Stimulated activated CD4-positive, alpha-beta T cell treated with anti-CD3 and anti-CD28 coated beads, Interleukin-15, amount 100 ng/mL, for 48 hours (primary cell): Measurements from ENCODE around the gene GNAZ.

ENCODE experiments used
- DNase-seq, 2 donors: peaks; one replicate each; pipeline ENCODE4 v3.0.0-alpha.2; 2020; ENCODE audit warnings: low read depth in 2 of 2

Gene GNAZ

GRCh38 chr22:23155143-23155542, 84.8 kb downstream of the GNAZ start:
- DNase-seq, result no peak

DNA sequence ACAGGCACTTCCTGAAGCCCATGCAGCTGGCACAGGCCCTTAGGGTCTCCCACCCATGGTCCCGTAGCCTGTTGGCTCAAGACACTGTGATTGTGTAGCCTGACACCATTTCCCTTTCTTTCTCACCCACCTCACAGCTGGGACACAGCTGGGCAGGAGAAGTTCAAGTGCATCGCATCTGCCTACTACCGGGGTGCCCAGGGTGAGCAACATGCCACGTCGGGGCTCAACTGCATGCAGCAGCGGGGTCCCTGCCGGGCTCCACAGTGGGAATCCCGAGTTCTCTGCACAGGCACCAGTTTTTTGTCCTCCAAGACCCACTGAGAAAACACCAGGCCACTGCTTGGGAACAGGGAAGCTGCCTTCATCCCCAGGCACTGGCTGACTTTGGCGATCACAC, 85.5 kb downstream of the GNAZ start:
- no peak for DNase-seq

DNA sequence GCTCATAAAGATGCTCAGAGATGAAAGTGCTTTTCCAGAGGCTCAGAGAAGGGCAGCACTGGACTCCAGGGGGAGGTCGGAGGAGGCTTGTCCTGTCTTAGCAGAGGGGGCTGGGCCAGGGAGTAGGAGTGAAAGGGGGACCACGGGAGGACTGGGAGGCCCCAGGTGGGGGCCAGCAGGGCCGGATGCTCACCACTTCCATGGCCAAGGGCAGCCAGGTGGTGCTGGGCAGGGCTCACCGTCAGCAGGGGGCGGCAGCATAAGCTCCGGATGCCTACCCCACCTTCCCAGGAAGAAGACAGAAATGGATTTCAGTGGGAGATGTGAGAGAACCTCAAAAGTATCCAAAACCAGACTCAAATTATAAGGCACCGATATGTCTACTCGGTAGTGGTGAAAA, 86.0 kb downstream of the GNAZ start:
- DNase-seq, result no peak

DNA sequence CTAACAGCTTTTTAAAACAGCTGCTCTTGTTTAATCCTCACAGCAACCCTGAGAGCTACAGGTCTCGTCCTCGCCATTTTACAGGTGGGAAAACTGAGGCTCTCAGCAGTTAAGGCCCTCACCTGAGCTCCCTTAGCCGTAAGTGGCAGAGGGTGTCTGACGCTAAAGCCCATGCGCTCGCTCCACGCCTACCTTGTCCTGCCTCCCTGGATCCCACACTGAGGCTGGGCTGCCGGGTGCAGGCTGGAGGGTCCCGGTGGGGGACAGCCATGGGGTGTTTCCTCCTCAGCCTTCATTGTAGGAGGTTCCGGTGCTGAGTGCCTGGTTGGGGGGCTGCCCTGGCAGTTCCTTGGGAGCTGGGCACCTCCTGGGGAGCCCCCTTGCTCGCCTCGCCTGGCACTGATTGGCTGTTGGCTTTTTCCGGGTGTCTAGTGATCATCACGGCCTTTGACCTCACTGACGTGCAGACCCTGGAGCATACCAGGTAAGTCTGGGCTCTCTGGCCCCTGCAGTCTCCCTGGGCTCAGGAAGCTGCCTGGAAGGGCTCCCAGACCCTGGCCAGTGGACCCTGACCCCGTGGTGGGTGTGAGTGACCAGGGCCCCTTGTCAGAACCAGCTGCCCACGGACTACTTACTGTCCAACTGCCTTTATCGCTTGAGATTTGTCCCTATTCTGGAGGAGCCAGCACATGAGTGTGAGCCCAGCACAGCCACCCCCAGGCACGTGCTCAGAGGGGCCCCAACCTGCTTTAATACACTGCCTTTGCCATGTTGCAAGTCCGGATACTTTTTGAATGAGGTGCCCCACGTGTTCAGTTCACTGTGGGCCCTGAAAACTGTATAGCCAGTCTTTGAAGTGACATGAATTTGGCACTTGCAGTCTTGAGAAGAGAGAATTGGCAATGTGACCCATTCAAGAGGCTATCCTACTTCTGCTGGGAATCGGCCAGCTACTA, 87.5 kb downstream of the GNAZ start:
- no peak for DNase-seq

GRCh38 chr22:23158516-23159290, 88.4 kb downstream of the GNAZ start:
- DNase-seq, result no peak

- no peak for DNase-seq
Measured at GRCh38 chr22:23159291-23159630, 88.9 kb downstream of the GNAZ start.

- no peak for DNase-seq
Measured at GRCh38 chr22:23161029-23161428, 90.7 kb downstream of the GNAZ start.

GRCh38 chr22:23161574-23161973, 91.3 kb downstream of the GNAZ start:
- DNase-seq, result no peak

- DNase-seq, result no peak
Measured at GRCh38 chr22:23163665-23164064, 93.3 kb downstream of the GNAZ start.

DNA sequence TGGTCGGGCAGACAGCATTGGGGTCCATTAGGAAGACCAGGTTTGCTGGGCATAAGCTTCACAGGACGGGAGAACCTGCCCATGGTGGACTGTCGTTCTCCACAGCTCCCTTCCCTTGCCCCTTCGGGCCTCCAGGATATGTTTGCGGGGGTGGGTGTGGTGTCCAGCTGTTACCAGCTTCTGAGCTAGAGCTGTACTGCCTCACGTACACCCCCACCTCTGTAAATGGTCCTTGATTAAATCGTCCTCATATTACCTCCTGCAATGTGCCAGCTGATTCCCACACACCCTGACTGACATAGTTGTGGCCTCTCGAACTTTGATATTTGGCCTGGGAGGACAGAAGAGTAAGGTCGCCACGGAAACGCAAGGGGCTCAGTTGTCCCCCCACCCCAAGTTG, 93.8 kb downstream of the GNAZ start:
- no peak for DNase-seq

DNA sequence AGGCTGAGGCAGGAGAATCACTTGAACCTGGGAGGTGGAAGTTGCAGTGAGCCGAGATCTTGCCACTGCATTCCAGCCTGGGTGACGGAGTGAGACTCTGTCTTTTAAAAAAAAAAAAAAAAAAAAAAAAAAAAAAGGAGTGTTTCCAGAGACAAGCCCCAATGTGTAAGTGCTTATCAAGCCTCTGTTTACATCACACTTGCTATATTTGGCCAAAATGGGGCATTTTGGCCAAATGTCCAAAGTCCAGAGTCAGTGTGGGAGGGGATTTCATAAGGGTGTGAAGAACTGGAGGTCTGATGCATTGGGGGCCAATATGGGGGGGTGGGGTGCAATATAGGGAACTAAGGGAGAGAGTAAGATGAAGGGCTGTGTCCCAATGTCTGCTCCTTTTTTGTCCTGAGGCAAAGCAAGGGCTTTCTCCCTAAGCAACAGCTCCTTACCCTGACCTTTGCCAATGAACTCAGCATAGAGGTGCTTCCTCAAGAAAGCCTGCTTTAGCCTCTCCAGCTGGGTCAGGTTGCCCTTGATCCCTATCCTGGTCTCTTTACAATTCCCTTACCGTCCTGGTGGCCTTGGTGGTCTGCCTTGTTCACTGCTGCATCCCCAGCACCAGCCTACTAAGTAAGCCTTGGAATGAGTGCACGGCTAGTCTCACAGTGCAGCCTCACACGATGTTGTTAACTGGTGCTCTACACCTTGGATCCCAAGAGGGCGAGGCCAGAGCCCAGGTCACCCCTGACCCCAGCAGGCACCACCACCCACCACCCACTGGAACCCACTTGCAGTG, 95.9 kb downstream of the GNAZ start:
- no peak for DNase-seq

- no peak for DNase-seq
Measured at GRCh38 chr22:23166841-23167616, 96.7 kb downstream of the GNAZ start.

- DNase-seq, result no peak
Measured at GRCh38 chr22:23168391-23169042, 98.2 kb downstream of the GNAZ start.

GRCh38 chr22:23169043-23169406, 98.7 kb downstream of the GNAZ start:
- DNase-seq, result no peak
